Measurements from ENCODE around the gene HTR6. TPM values are rescaled to one million over a fixed set of nuclear protein-coding genes. Genes with fewer than 3 reads are reported as not detected.
A peak's percentile ranks its signal among the peaks of the same experiment; 100 is the strongest.

Gene HTR6
- total RNA-seq, 1 donor from 2014 or later, result not detected

DNA sequence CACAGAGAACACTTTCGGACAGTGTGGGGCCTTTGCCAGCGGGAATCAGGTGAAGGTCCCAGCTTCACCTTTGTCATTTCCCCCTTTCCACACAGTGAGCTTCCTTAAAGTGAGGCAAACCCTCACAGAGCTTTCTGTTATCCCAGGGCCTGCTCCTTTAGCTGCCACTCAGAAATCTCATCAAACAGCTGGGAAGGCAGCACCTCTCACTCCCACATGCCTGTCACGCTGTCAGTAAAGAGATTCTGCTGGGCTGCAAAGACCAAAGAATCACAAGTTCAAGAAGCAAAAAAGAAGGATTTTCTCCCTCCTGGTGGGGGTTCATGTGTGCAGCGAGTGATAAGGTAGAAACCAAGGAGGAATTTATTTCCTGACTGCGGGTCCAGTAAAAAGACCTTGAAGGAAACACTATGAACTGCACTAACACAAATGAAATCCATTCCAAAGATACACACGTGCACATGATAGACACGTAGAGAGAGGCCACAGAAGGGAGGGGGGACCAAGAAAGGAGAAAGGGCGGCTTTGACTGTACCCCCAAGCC, 44.0 kb downstream of the HTR6 start:
- no peak overlapping the region for H3K4me3 ChIP-seq
- H3K4me1 ChIP-seq, result peaks cover 0 to 3% of the 10 kb centered on the region in 2 donors
- H3K36me3 ChIP-seq, result peaks cover 10 to 11% of the 10 kb centered on the region in 2 donors
- no peak for DNase-seq (ENCODE audit: low spot score in 2 of 2)
- no peak overlapping the region for H3K27ac ChIP-seq
- H3K9me3 ChIP-seq, result no peaks in the 10 kb centered on the region
- no peaks in the 10 kb centered on the region for H3K27me3 ChIP-seq
- TF ChIP-seq, protein P1, sequence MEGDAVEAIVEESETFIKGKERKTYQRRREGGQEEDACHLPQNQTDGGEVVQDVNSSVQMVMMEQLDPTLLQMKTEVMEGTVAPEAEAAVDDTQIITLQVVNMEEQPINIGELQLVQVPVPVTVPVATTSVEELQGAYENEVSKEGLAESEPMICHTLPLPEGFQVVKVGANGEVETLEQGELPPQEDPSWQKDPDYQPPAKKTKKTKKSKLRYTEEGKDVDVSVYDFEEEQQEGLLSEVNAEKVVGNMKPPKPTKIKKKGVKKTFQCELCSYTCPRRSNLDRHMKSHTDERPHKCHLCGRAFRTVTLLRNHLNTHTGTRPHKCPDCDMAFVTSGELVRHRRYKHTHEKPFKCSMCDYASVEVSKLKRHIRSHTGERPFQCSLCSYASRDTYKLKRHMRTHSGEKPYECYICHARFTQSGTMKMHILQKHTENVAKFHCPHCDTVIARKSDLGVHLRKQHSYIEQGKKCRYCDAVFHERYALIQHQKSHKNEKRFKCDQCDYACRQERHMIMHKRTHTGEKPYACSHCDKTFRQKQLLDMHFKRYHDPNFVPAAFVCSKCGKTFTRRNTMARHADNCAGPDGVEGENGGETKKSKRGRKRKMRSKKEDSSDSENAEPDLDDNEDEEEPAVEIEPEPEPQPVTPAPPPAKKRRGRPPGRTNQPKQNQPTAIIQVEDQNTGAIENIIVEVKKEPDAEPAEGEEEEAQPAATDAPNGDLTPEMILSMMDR (IDR thresholded peaks at IDR 0.05), result no peak
- intact Hi-C loops (cut with DNase I), result no loop called here

DNA sequence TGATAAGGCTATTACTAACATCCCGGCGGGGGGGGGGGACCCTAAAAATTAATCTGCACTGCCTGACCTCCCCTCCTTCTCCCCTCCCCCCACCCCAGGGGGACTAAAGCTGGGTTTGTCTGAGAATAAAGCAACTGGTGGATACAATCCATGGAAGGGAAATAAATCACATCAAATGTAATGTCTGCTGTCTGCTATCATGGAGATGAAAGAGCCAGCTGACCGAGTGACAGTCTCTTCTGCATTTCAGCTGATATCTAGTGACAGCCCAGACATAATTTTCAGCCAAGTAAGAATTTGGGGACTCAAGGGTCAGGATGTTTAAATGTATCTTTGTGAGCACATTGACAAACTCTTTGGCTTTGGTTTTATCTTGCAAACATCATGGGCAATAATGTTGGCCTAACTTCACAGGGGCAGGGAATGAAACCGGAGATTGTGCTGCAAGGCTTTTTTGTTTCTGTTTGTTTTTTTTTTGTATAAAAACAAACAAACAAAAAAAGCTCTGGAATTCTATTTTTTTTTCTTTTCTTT, 44.7 kb downstream of the HTR6 start:
- Histone ChIP-seq H3K9me3 (no peaks in the 10 kb centered on the region), H3K4me3 (no peak overlapping the region), H3K4me1 (peaks cover 0 to 1% of the 10 kb centered on the region in 2 donors), H3K36me3 (peaks cover 10 to 11% of the 10 kb centered on the region in 2 donors), H3K27ac (no peak overlapping the region), H3K27me3 (no peaks in the 10 kb centered on the region)
- TF ChIP-seq, protein P1 (IDR thresholded peaks at IDR 0.05), result no peak
- no peak for DNase-seq (ENCODE audit: low spot score in 2 of 2)
- intact Hi-C loops (cut with DNase I), result no loop called here

DNA sequence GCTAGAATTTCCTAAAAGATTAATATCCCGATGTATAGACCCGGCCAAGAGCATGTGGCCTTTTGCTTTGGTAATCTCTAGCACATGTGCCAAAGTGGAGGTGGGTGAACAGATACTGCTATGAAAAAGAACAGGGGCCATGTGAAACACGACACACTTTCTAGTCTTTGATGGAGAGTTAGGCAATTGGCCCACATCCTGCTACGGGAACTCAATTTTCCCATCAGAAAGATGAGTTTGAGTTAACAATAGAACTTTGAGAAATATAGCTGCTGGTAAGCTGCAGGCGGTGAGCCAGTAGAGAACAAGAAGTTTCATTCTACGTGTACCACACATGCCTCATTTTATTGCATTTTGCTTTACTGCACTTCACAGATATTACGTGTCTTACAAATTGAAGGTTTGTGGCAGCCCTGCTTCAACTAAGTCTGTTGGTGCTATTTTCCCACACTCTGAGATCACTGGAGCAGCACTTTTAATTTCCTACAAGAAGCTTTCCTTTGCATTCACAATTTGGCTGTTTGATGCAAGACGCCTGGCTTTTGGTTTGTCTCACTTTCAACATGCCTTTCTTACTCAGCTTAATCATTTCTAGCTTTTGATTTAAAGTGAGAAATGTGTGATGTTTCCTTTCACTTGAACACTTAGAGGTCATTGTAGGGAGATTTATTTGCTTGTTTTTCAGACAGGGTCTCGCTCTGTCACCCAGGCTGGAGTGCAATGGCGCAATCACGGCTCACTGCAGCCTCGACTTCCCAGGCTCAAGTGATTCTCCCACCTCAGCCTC, 46.3 kb downstream of the HTR6 start:
- TF ChIP-seq, protein P1 (IDR thresholded peaks at IDR 0.05), result no peak
- H3K27ac ChIP-seq, result no peak overlapping the region
- no peak for DNase-seq (ENCODE audit: low spot score in 2 of 2)
- intact Hi-C loops (cut with DNase I), result no loop called here
- peaks cover 10 to 11% of the 10 kb centered on the region in 2 donors for H3K36me3 ChIP-seq
- no peaks in the 10 kb centered on the region for H3K9me3 ChIP-seq
- no peak overlapping the region for H3K4me3 ChIP-seq
- no peaks in the 10 kb centered on the region for H3K27me3 ChIP-seq
- no peaks in the 10 kb centered on the region for H3K4me1 ChIP-seq

DNA sequence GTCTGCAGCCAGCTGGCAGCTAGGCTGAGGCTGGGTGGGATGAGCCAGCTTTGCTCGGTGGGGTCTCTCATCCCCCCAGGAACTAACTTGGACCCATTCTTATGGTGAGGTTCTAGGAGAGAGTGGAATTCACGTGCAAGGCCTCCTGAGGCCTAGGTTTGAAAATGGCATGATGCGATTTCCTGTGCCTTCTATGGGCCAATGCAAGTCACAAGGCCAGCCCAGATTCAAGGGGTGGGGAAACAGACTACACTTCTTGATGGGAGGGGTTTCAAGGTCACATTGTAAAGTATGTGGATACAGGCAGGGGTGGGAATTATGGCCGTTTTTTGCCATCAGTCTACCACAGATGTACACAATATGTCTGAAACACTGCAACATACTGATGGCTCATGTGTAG, 48.3 kb downstream of the HTR6 start:
- intact Hi-C loops (cut with DNase I), result no loop called here
- no peak for DNase-seq (ENCODE audit: low spot score in 2 of 2)

DNA sequence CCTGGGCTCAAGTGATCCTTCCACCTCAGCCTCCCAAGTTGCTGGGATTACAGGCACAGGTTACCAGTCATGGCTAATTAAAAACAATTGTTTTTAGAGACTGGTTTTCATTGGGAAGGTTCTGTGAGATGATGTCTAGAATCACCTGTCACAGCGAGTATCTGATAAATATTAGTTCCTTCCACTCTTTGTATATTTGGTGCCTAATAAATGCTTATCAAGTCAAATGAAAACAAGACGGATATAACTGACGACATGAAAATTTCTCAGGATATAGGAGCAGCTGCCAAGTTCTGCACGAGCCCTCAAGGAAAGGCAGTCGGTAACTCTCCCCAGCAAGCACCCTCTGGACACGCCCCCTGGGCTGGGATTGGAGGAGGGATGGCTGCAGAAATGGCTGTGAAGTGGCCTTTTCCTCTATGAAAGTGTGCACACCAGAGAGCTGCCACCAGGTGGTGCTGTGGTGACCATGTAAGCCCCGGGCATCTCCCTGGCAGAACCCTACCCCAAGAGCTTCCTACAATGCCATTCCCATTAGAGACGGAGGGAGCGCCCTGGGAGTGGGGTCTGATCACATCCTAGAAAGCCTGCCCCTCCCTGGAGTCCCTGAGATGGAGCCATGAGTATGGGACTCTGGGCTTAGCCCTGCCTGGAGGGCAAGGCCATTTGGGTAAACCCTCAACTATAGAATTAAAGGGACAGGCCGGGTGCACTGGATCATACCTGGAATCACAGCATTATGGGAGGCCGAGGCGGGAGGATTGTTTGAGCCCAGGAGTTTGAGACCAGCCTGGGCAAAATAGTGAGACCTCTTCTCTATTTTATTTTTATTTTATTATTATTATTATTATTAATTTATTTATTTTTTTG, 50.9 kb downstream of the HTR6 start:
- DNase-seq (ENCODE audit: low spot score in 2 of 2), result peak; percentile 70 to 97
- peaks cover 0 to 3% of the 10 kb centered on the region in 2 donors for H3K36me3 ChIP-seq
- H3K4me1 ChIP-seq, result peaks cover 0 to 5% of the 10 kb centered on the region in 2 donors
- intact Hi-C loops (cut with DNase I), result loop anchor here (1.0 to 5.0 kb wide), 3 partner anchors 52 to 167 kb away; partner anchors contain the start of gene OTUD3
- H3K27me3 ChIP-seq, result no peaks in the 10 kb centered on the region
- TF ChIP-seq, protein P1 (IDR thresholded peaks at IDR 0.05), result peak; percentile 83 to 90 (median 84)
- no peak overlapping the region for H3K27ac ChIP-seq
- no peaks in the 10 kb centered on the region for H3K9me3 ChIP-seq
- no peak overlapping the region for H3K4me3 ChIP-seq

More for the DNA sequence above, 48.3 kb downstream of the HTR6 start:
- Histone ChIP-seq H3K27ac (no peak overlapping the region), H3K4me1 (peaks cover 0 to 5% of the 10 kb centered on the region in 2 donors), H3K9me3 (no peaks in the 10 kb centered on the region), H3K36me3 (peaks cover 3 to 11% of the 10 kb centered on the region in 2 donors), H3K4me3 (no peak overlapping the region), H3K27me3 (no peaks in the 10 kb centered on the region)
- TF ChIP-seq, protein P1 (IDR thresholded peaks at IDR 0.05), result no peak

Measured in ascending aorta (tissue), 2 donors.